HepG2 (cell line): Measurements from ENCODE around the gene CLDN5. TPM values are rescaled to one million over a fixed set of nuclear protein-coding genes. Genes with fewer than 3 reads are reported as not detected.

Experiments used
- ATAC-seq: fragments of 200-7000 bp; cut with Tn5 transposase; 3 replicates; pipeline ENCODE4 v1.9.1; 2020; ENCODE audit warnings: mild to moderate bottlenecking, moderate library complexity
- Bru-seq: library from RNA; stranded (reverse); fragments of 400-500 nt; gene quantifications from one replicate; lab custom pipeline; 2021; lab: Mats Ljungman, UMichigan
- BruChase-seq, 2 experiments: library from RNA; stranded (reverse); fragments of 400-500 nt; gene quantifications; one replicate each; lab custom pipeline; 2021; lab: Mats Ljungman, UMichigan
- BruUV-seq: library from RNA; stranded (reverse); fragments of 400-500 nt; replicated peaks from 2 replicates; lab custom pipeline; 2021; lab: Mats Ljungman, UMichigan
- CTCF ChIA-PET: fragments of 300-600 bp; formaldehyde crosslinking; extraction: SDS; loops from one replicate; lab custom pipeline; 2021; ENCODE audit warnings: low total read pairs, inconsistent platforms, low intra/inter-chr PET ratio; lab: Yijun Ruan, JAX
- POLR2A ChIA-PET: fragments of 350-600 bp; sonication (Branson Sonifier 250); formaldehyde crosslinking; loops from one replicate; lab custom pipeline; 2020; ENCODE audit warnings: antibody characterized with exemption, inconsistent platforms; lab: Yijun Ruan, JAX
- DNase-seq: peaks from one replicate; pipeline ENCODE4 v3.0.0-alpha.2; 2015; ENCODE audit warnings: low spot score
- FAIRE-seq: peaks from 3 replicates; lab custom pipeline; 2011; peaks lifted over from hg19 to GRCh38; lab: Jason Lieb, UNC
- H2AFZ ChIP-seq: one replicate; pipeline ENCODE4 v1.6.1; 2011; ENCODE audit warnings: low read length, inconsistent platforms
- H3K27ac ChIP-seq: fragments of 300-600 bp; 3 replicates; pipeline ENCODE4 v1.8.0; 2011; ENCODE audit warnings: mixed run types, mild to moderate bottlenecking, mixed read lengths, low read length, inconsistent platforms; ENCODE audit not compliant: insufficient read depth; ENCODE audit errors: extremely low read length
- H3K27me3 ChIP-seq, 2 experiments: fragments of 200-600 bp in 1 of 2; 2 replicates in 1 of 2; 3 replicates in 1 of 2; pipeline versions ENCODE4 v1.6.0 to v1.8.0; 2011; ENCODE audit warnings: low read length in 2 of 2, mild to moderate bottlenecking in 2 of 2, moderate library complexity in 2 of 2, inconsistent platforms in 1 of 2; ENCODE audit not compliant: insufficient read depth in 2 of 2, control insufficient read depth in 1 of 2
- H3K36me3 ChIP-seq, 2 experiments: fragments of 200-600 bp in 1 of 2; replicated peaks in 1 of 2; 2 replicates in 1 of 2; 3 replicates in 1 of 2; pipeline versions ENCODE4 v1.5.1 to v1.8.0; 2011; ENCODE audit warnings: low read length in 2 of 2, inconsistent platforms in 1 of 2; ENCODE audit not compliant: insufficient read depth in 2 of 2, control insufficient read depth in 1 of 2
- H3K4me1 ChIP-seq: 2 replicates; pipeline ENCODE4 v1.5.1; 2012; ENCODE audit warnings: low read length, inconsistent platforms; ENCODE audit not compliant: insufficient read depth
- H3K4me2 ChIP-seq: 2 replicates; pipeline ENCODE4 v1.6.0; 2011; ENCODE audit warnings: low read depth, low read length, inconsistent platforms
- H3K4me3 ChIP-seq, 3 experiments: fragments of 200-600 bp in 1 of 3; sonication (generic), shearing (Covaris generic) in 1 of 3; replicated peaks in 1 of 3; 2 replicates each; pipeline ENCODE4 v1.5.1; 2011 to 2016; ENCODE audit warnings: low read length in 3 of 3, inconsistent platforms in 2 of 3, low read depth in 2 of 3, mild to moderate bottlenecking in 2 of 3, control low read depth in 1 of 3, mixed read lengths in 1 of 3; ENCODE audit not compliant: insufficient read depth in 1 of 3
- H3K79me2 ChIP-seq: one replicate; pipeline ENCODE4 v1.6.1; 2011; ENCODE audit warnings: low read length, inconsistent platforms; ENCODE audit not compliant: insufficient read depth
- H3K9ac ChIP-seq: 2 replicates; pipeline ENCODE4 v1.6.0; 2011; ENCODE audit warnings: mild to moderate bottlenecking, low read depth, low read length, inconsistent platforms; ENCODE audit not compliant: insufficient read depth
- H3K9me3 ChIP-seq: 2 replicates; pipeline ENCODE4 v1.5.1; 2012; ENCODE audit warnings: mild to moderate bottlenecking, low read length
- H4K20me1 ChIP-seq: 2 replicates; pipeline ENCODE4 v1.6.0; 2011; ENCODE audit warnings: inconsistent platforms, mild to moderate bottlenecking, low read length, moderate library complexity; ENCODE audit not compliant: insufficient read depth
- EEA1 ChIP-seq: sonication (generic); formaldehyde crosslinking; IDR thresholded peaks from 2 replicates; pipeline ENCODE4 v1.5.1; 2020; ENCODE audit warnings: mild to moderate bottlenecking, missing genetic modification reagents, borderline replicate concordance
- GATAD2A ChIP-seq: IDR thresholded peaks from 2 replicates; pipeline ENCODE4 v1.6.1; 2016
- HNRNPL ChIP-seq: fragments of 200-400 bp; formaldehyde crosslinking; IDR thresholded peaks from 2 replicates; pipeline ENCODE4 v1.6.1; 2017; ENCODE audit warnings: mild to moderate bottlenecking, low read depth, low read length
- MTA1 ChIP-seq: sonication (generic); formaldehyde crosslinking; IDR thresholded peaks from 2 replicates; pipeline ENCODE4 v1.4.0; 2020; ENCODE audit warnings: missing genetic modification reagents, mild to moderate bottlenecking, borderline replicate concordance
- NKX3-1 ChIP-seq: sonication (generic); formaldehyde crosslinking; IDR thresholded peaks from 2 replicates; pipeline ENCODE4 v1.5.0; 2020; ENCODE audit warnings: missing genetic modification reagents
- SATB2 ChIP-seq: sonication (generic); formaldehyde crosslinking; IDR thresholded peaks from 2 replicates; pipeline ENCODE4 v1.5.0; 2020; ENCODE audit warnings: missing genetic modification reagents
- TBL1XR1 ChIP-seq: fragments of 150-350 bp; IDR thresholded peaks from 2 replicates; pipeline ENCODE4 v1.6.1; 2014; ENCODE audit warnings: borderline replicate concordance, low read length; ENCODE audit not compliant: partially characterized antibody
- ZMYM3 ChIP-seq: sonication (generic); formaldehyde crosslinking; IDR thresholded peaks from 2 replicates; pipeline ENCODE4 v1.5.1; 2020; ENCODE audit warnings: mild to moderate bottlenecking, missing genetic modification reagents
- ZNF335 ChIP-seq: sonication (generic); formaldehyde crosslinking; IDR thresholded peaks from 2 replicates; pipeline ENCODE4 v1.4.0; 2020; ENCODE audit warnings: missing genetic modification reagents
- ZNF343 ChIP-seq: sonication (generic); formaldehyde crosslinking; IDR thresholded peaks from 2 replicates; pipeline ENCODE4 v1.4.0; 2020; ENCODE audit warnings: mild to moderate bottlenecking, missing genetic modification reagents
- ZNF570 ChIP-seq: sonication (generic); formaldehyde crosslinking; IDR thresholded peaks from 2 replicates; pipeline ENCODE4 v1.4.0; 2020; ENCODE audit warnings: mild to moderate bottlenecking, missing genetic modification reagents, borderline replicate concordance
- ZNF7 ChIP-seq: IDR thresholded peaks from 2 replicates; pipeline ENCODE4 v1.6.1; 2016; ENCODE audit warnings: missing biosample characterization, missing genetic modification reagents
- ZNF737 ChIP-seq: sonication (generic); formaldehyde crosslinking; IDR thresholded peaks from 2 replicates; pipeline ENCODE4 v1.5.0; 2020; ENCODE audit warnings: missing genetic modification reagents, mild to moderate bottlenecking, borderline replicate concordance
- ZNF766 ChIP-seq: sonication (generic); formaldehyde crosslinking; IDR thresholded peaks from 2 replicates; pipeline ENCODE4 v1.5.0; 2020; ENCODE audit warnings: missing genetic modification reagents, borderline replicate concordance
- WGBS: methylation state at CpG from one replicate; pipeline ENCODE4 v1.1.6; 2017; ENCODE audit warnings: low lambda C conversion rate; 5-methylcytosine and 5-hydroxymethylcytosine counted together
- in situ Hi-C: cut with HindIII; loops from 2 replicates; pipeline ENCODE4 v1.10.0; 2017; ENCODE audit warnings: low pct_unique_long_range_greater_than_20kb; ENCODE audit not compliant: extremely low pct_ligation_motif_present
- intact Hi-C: fragments of 100-400 bp; cut with micrococcal nuclease; formaldehyde crosslinking; loops from one replicate; pipeline ENCODE4 v1.10.0; 2022; ENCODE audit not compliant: unreplicated experiment
- long read RNA-seq, 2 experiments: library from RNA in 1 of 2; library from polyadenylated mRNA in 1 of 2; stranded (forward) in 1 of 2; unstranded in 1 of 2; transcript quantifications; one replicate each; pipeline ENCODE4 v2.0.0, GENCODE V29; 2019 to 2022
- polyA minus RNA-seq, 3 experiments: library from RNA; depleted of rRNA, polyadenylated mRNA; stranded (reverse); fragments of >200 nt; gene quantifications; 2 replicates each; pipeline ENCODE4 v1.2.3, GENCODE V29; 2011; ENCODE audit warnings: low replicate concordance in 1 of 3
- polyA plus RNA-seq, 8 experiments: library from polyadenylated mRNA; depleted of rRNA in 3 of 8; stranded (reverse) in 7 of 8; unstranded in 1 of 8; fragments of >200 nt; fragmentation: Illumina TruSeq in 4 of 8; extraction: Trizol in 4 of 8; gene quantifications; 2 replicates each; pipeline versions ENCODE4 v1.2.1 to v1.2.3, GENCODE V29; 2011 to 2016; ENCODE audit warnings: low read depth in 4 of 8, missing spikeins in 1 of 8, mixed read lengths in 1 of 8; ENCODE audit not compliant: insufficient read depth in 1 of 8
- total RNA-seq, 5 experiments: library from RNA; depleted of rRNA; stranded (reverse); fragments of >200 nt; fragmentation: Illumina TruSeq; extraction: Trizol; gene quantifications; 2 replicates each; pipeline ENCODE4 v1.2.3, GENCODE V29; 2016; ENCODE audit warnings: low read depth in 1 of 5
- TF ChIP-seq, protein P1 (sequence below): IDR thresholded peaks from 2 replicates; pipeline ENCODE4 v1.6.1; 2018; ENCODE audit warnings: missing genetic modification reagents, mild to moderate bottlenecking, missing compliant biosample characterization
- TF ChIP-seq, protein P2 (sequence below): sonication (generic); formaldehyde crosslinking; IDR thresholded peaks from 2 replicates; pipeline ENCODE4 v1.4.0; 2020; ENCODE audit warnings: mild to moderate bottlenecking, missing genetic modification reagents

CLDN5 gene, protein sequence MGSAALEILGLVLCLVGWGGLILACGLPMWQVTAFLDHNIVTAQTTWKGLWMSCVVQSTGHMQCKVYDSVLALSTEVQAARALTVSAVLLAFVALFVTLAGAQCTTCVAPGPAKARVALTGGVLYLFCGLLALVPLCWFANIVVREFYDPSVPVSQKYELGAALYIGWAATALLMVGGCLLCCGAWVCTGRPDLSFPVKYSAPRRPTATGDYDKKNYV
- total RNA-seq (2016; rRNA removed; fragmentation: Illumina TruSeq; extraction: Trizol), result not detected in 2 replicates
- not detected in 2 replicates for total RNA-seq (2016; cell fraction: cytosol; rRNA removed; fragmentation: Illumina TruSeq; extraction: Trizol; ENCODE audit: low read depth)
- not detected in 2 replicates for total RNA-seq (2016; cell fraction: insoluble cytoplasmic fraction; rRNA removed; fragmentation: Illumina TruSeq; extraction: Trizol)
- total RNA-seq (2016; cell fraction: membrane; rRNA removed; fragmentation: Illumina TruSeq; extraction: Trizol), result not detected in 2 replicates
- total RNA-seq (2016; cell fraction: nucleus; rRNA removed; fragmentation: Illumina TruSeq; extraction: Trizol), result not detected in 2 replicates
- not detected in 2 replicates for polyA plus RNA-seq (2011; rRNA removed)
- 0.04 TPM in 1 of 2 replicates, not detected in the other for polyA plus RNA-seq (2011; cell fraction: cytosol; rRNA removed)
- polyA plus RNA-seq (2011; cell fraction: nucleus; rRNA removed), result not detected in 2 replicates
- polyA plus RNA-seq (2012), result not detected in 2 replicates
- polyA plus RNA-seq (2016; cell fraction: cytosol; fragmentation: Illumina TruSeq; extraction: Trizol; ENCODE audit: low read depth), result not detected in 2 replicates
- not detected in 2 replicates for polyA plus RNA-seq (2016; cell fraction: insoluble cytoplasmic fraction; fragmentation: Illumina TruSeq; extraction: Trizol; ENCODE audit: low read depth)
- not detected in 2 replicates for polyA plus RNA-seq (2016; cell fraction: membrane; fragmentation: Illumina TruSeq; extraction: Trizol; ENCODE audit: low read depth)
- polyA plus RNA-seq (2016; cell fraction: nucleus; fragmentation: Illumina TruSeq; extraction: Trizol; ENCODE audit: insufficient read depth, low read depth), result not detected in 2 replicates
- polyA minus RNA-seq (2011; rRNA and poly(A)+ RNA removed; ENCODE audit: low replicate concordance), result not detected in 2 replicates
- not detected in 2 replicates for polyA minus RNA-seq (2011; cell fraction: cytosol; rRNA and poly(A)+ RNA removed)
- not detected in 2 replicates for polyA minus RNA-seq (2011; cell fraction: nucleus; rRNA and poly(A)+ RNA removed)
- not detected for Bru-seq, nascent RNA
- not detected for BruChase-seq, experiment 1, labeled RNA remaining after a 6-hour chase
- not detected for BruChase-seq, experiment 2, labeled RNA remaining after a 2-hour chase
- long read RNA-seq, experiment 1, result 0 reads
- long read RNA-seq, experiment 2, result 0 reads

DNA sequence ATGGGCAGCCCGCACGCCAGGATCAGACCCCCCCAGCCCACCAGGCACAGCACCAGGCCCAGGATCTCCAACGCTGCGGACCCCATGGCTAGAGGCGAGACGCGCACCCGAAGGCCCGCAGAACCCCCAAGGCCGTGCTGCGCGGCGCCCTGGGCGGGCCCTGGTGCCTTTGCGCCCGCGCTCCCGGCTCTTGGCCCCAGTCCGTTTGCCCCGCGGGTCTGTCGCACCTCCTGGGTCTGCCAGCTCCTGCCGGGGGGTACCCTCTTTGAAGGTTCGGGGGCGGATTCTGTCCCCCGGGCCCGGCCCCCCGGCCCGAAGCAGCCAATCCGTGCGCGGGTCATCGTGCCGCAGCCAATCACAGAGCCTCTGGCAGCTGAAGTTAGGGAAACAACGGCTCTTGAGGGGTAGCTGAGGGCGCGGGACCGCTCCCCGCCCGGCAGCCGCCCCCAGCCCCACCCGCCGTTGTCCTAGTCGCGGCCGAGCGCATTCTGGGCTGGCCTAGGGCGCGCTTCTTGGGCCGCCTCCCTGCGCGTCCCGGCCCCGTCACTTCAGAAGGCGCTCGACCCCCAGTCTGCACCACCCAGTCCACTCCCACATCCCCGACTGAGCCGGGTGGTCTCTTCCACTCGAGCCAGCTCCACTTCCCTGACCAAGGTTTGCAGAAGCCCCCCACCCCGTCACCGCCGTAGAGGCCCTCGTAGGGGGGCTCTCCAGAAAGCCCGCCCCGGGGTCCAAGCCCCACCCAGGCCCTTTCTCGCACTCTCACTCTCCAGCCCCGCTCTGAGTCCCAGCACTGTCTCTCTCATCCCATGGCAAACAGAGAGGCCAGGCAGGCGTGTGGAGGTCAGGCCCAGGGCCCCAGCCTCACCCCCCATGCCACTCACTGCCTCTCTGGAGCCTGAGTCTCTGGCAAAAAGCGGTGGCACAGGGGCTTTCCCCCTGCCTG lies at the start of gene CLDN5:
CLDN5 (minus strand) TSS at position 241 of the 946 bp plus-strand sequence; CDS start at position 86, 155 bp downstream.
- H3K36me3 ChIP-seq, result no peaks in the 10 kb centered on the region; a peak in 1 of 5 replicates
- BruUV-seq, result no TSS peak
- DNase-seq, result no peak
- CTCF ChIA-PET, result no interaction called here
- H3K9ac ChIP-seq, result no peak within 1 kb of the TSS
- in situ Hi-C loops, result no loop called here
- POLR2A ChIA-PET, result no interaction called here
- WGBS, result 94% methylated on average over 31 of the region's 69 CpGs
- no peaks in the 10 kb centered on the region for H4K20me1 ChIP-seq
- peaks cover 0 to 13% of the 10 kb centered on the region in 2 experiments; a peak in 1 of 5 replicates for H3K27me3 ChIP-seq
- H3K4me2 ChIP-seq, result no peak within 1 kb of the TSS
- H3K4me1 ChIP-seq, result no peaks in the 10 kb centered on the region
- no peak for FAIRE-seq
- no peaks in the 10 kb centered on the region for H3K79me2 ChIP-seq
- H3K9me3 ChIP-seq, result no peaks in the 10 kb centered on the region
- H3K27ac ChIP-seq, result no peak within 1 kb of the TSS
- H3K4me3 ChIP-seq, result no peak within 1 kb of the TSS
- H2AFZ ChIP-seq, result no peak within 1 kb of the TSS
- intact Hi-C loops, result no loop called here
- no peak for ATAC-seq
- TF ChIP-seq SATB2 (no peak), MTA1 (no peak), ZNF7 (CRISPR knock-in tag) (no peak), ZMYM3 (no peak), HNRNPL (no peak), EEA1 (CRISPR knock-in tag) (no peak), ZNF343 (CRISPR knock-in tag) (no peak), ZNF335 (CRISPR knock-in tag) (no peak), GATAD2A (no peak), NKX3-1 (no peak), ZNF570 (CRISPR knock-in tag) (no peak), ZNF737 (CRISPR knock-in tag) (no peak), TBL1XR1 (no peak), ZNF766 (CRISPR knock-in tag) (no peak)
- TF ChIP-seq, protein P1, sequence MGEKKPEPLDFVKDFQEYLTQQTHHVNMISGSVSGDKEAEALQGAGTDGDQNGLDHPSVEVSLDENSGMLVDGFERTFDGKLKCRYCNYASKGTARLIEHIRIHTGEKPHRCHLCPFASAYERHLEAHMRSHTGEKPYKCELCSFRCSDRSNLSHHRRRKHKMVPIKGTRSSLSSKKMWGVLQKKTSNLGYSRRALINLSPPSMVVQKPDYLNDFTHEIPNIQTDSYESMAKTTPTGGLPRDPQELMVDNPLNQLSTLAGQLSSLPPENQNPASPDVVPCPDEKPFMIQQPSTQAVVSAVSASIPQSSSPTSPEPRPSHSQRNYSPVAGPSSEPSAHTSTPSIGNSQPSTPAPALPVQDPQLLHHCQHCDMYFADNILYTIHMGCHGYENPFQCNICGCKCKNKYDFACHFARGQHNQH (CRISPR knock-in tag), result no peak
- TF ChIP-seq, protein P2, sequence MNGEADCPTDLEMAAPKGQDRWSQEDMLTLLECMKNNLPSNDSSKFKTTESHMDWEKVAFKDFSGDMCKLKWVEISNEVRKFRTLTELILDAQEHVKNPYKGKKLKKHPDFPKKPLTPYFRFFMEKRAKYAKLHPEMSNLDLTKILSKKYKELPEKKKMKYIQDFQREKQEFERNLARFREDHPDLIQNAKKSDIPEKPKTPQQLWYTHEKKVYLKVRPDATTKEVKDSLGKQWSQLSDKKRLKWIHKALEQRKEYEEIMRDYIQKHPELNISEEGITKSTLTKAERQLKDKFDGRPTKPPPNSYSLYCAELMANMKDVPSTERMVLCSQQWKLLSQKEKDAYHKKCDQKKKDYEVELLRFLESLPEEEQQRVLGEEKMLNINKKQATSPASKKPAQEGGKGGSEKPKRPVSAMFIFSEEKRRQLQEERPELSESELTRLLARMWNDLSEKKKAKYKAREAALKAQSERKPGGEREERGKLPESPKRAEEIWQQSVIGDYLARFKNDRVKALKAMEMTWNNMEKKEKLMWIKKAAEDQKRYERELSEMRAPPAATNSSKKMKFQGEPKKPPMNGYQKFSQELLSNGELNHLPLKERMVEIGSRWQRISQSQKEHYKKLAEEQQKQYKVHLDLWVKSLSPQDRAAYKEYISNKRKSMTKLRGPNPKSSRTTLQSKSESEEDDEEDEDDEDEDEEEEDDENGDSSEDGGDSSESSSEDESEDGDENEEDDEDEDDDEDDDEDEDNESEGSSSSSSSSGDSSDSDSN (CRISPR knock-in tag), result no peak
